CD4-positive, alpha-beta T cell (primary cell): ENCODE results near the gene SCGB3A1. TPM values are rescaled to one million over a fixed set of nuclear protein-coding genes. Genes with fewer than 3 reads are reported as not detected.

Experiments used
- ATAC-seq: fragments of 200-7000 bp; cut with Tn5 transposase; one replicate; pipeline ENCODE4 v1.10.0; 2022; ENCODE audit warnings: mild to moderate bottlenecking; ENCODE audit not compliant: poor library complexity
- CTCF ChIA-PET: fragments of 350-600 bp; sonication (Branson Sonifier 250); formaldehyde crosslinking; loops from one replicate; lab custom pipeline; 2021; ENCODE audit warnings: antibody characterized with exemption, inconsistent platforms; lab: Charles Lee
- POLR2A ChIA-PET: fragments of 350-600 bp; sonication (Branson Sonifier 250); formaldehyde crosslinking; loops from one replicate; lab custom pipeline; 2021; ENCODE audit warnings: antibody characterized with exemption, inconsistent platforms; lab: Charles Lee
- DNase-seq, 14 experiments: peaks; one replicate each; pipeline ENCODE4 v3.0.0-alpha.2; 2013 to 2020; ENCODE audit warnings: mixed read lengths in 2 of 14
- H3K27ac ChIP-seq, 2 donors: one replicate each; pipeline versions ENCODE4 v1.5.1 to v1.7.0; 2013; ENCODE audit warnings: low read length in 2 of 2, low read depth in 1 of 2, mild to moderate bottlenecking in 1 of 2
- H3K27me3 ChIP-seq, 2 experiments: 1 replicate in 1 of 2; 2 replicates in 1 of 2; pipeline versions ENCODE4 v1.6.1 to v1.7.0; 2013; ENCODE audit warnings: low read length in 2 of 2, control low read depth in 1 of 2, mild to moderate bottlenecking in 1 of 2, moderate library complexity in 1 of 2; ENCODE audit not compliant: insufficient read depth in 2 of 2, control insufficient read depth in 1 of 2
- H3K36me3 ChIP-seq: one replicate; pipeline ENCODE4 v1.6.1; 2013; ENCODE audit warnings: low read length, control low read depth; ENCODE audit not compliant: insufficient read depth
- H3K4me1 ChIP-seq: one replicate; pipeline ENCODE4 v1.6.1; 2013; ENCODE audit warnings: low read length, control low read depth; ENCODE audit not compliant: insufficient read depth
- H3K4me3 ChIP-seq: one replicate; pipeline ENCODE4 v1.5.1; 2013; ENCODE audit warnings: mild to moderate bottlenecking, low read length, moderate library complexity
- H3K9me3 ChIP-seq, 2 experiments: 1 replicate in 1 of 2; 2 replicates in 1 of 2; pipeline versions ENCODE4 v1.6.1 to v1.7.0; 2013; ENCODE audit warnings: low read length in 2 of 2, mild to moderate bottlenecking in 2 of 2, control low read depth in 1 of 2, moderate library complexity in 1 of 2; ENCODE audit not compliant: control insufficient read depth in 1 of 2, insufficient read depth in 1 of 2
- H3K27ac Mint-ChIP-seq: one replicate; pipeline ENCODE4 v1.8.0; 2020; ENCODE audit warnings: mixed read lengths
- H3K27me3 Mint-ChIP-seq: one replicate; pipeline ENCODE4 v1.8.0; 2021; ENCODE audit warnings: mixed read lengths
- H3K36me3 Mint-ChIP-seq: one replicate; pipeline ENCODE4 v1.8.0; 2021; ENCODE audit warnings: low read depth, mixed read lengths
- H3K4me1 Mint-ChIP-seq: one replicate; pipeline ENCODE4 v1.8.0; 2021; ENCODE audit warnings: low read depth, mixed read lengths
- H3K4me3 Mint-ChIP-seq: one replicate; pipeline ENCODE4 v1.8.0; 2020; ENCODE audit warnings: mild to moderate bottlenecking, mixed read lengths
- H3K9me3 Mint-ChIP-seq: one replicate; pipeline ENCODE4 v1.8.0; 2020; ENCODE audit warnings: mixed read lengths
- CTCF ChIP-seq: fragments of 200-600 bp; IDR thresholded peaks from one replicate; pipeline ENCODE4 v1.8.0; 2022; ENCODE audit warnings: antibody characterized with exemption, mild to moderate bottlenecking
- intact Hi-C, 2 experiments: fragments of 100-400 bp; cut with DNase I in 1 of 2; cut with micrococcal nuclease in 1 of 2; formaldehyde crosslinking; loops; one replicate each; pipeline versions ENCODE4 v1.15.1 to v1.9.0; 2023 to 2025; cut with DNase I, micrococcal nuclease
- total RNA-seq, 174 experiments: library from RNA in 2 of 174; stranded (reverse) in 2 of 174; gene quantifications; one replicate each; pipeline ENCODE4 v1.2.3 and lab custom pipeline; 2021 to 2026

SCGB3A1 gene
- total RNA-seq, 2 experiments from 2014 or later, result not detected

GRCh38 chr5:180548563-180548962 lies 42.7 kb downstream of the SCGB3A1 start:
- Histone ChIP-seq H3K27me3 (no peaks in the 10 kb centered on the region), H3K9me3 (no peaks in the 10 kb centered on the region), H3K36me3 (peaks cover 35% of the 10 kb centered on the region), H3K4me1 (no peaks in the 10 kb centered on the region), H3K4me3 (no peak overlapping the region), H3K27ac (no peak overlapping the region)
- Mint-ChIP-seq H3K27me3 (no peaks in the 10 kb centered on the region), H3K4me3 (no peak overlapping the region), H3K36me3 (peaks cover 78% of the 10 kb centered on the region), H3K4me1 (peaks cover 12% of the 10 kb centered on the region), H3K27ac (no peak overlapping the region), H3K9me3 (no peaks in the 10 kb centered on the region)
- POLR2A ChIA-PET, result no interaction called here
- no peak for ATAC-seq
- TF ChIP-seq CTCF, result no peak
- intact Hi-C loops, result no loop called here
- no peak for DNase-seq
- CTCF ChIA-PET, result no interaction called here

- H3K4me3 Mint-ChIP-seq, result no peak overlapping the region
- H3K36me3 Mint-ChIP-seq, result peaks cover 71% of the 10 kb centered on the region
- H3K4me3 ChIP-seq, result no peak overlapping the region
- no peak for ATAC-seq
- no peak for DNase-seq
- intact Hi-C loops, result no loop called here
- H3K27me3 Mint-ChIP-seq, result no peaks in the 10 kb centered on the region
- no peak overlapping the region for H3K27ac ChIP-seq
- H3K4me1 ChIP-seq, result no peaks in the 10 kb centered on the region
- no peaks in the 10 kb centered on the region for H3K9me3 Mint-ChIP-seq
- ChIA-PET CTCF (no interaction called here), POLR2A (no interaction called here)
- H3K27ac Mint-ChIP-seq, result no peak overlapping the region
- H3K4me1 Mint-ChIP-seq, result peaks cover 12% of the 10 kb centered on the region
- no peaks in the 10 kb centered on the region for H3K27me3 ChIP-seq
- peaks cover 19% of the 10 kb centered on the region for H3K36me3 ChIP-seq
- H3K9me3 ChIP-seq, result no peaks in the 10 kb centered on the region
- TF ChIP-seq CTCF, result no peak
Measured at GRCh38 chr5:180545248-180545647, 46.1 kb downstream of the SCGB3A1 start.

GRCh38 chr5:180541710-180542109 lies 49.6 kb downstream of the SCGB3A1 start:
- Histone ChIP-seq H3K4me3 (no peak overlapping the region), H3K27ac (no peak overlapping the region), H3K36me3 (peaks cover 14% of the 10 kb centered on the region), H3K27me3 (no peaks in the 10 kb centered on the region), H3K9me3 (no peaks in the 10 kb centered on the region), H3K4me1 (no peaks in the 10 kb centered on the region)
- Mint-ChIP-seq H3K36me3 (peaks cover 75% of the 10 kb centered on the region), H3K4me1 (peaks cover 6% of the 10 kb centered on the region), H3K27me3 (no peaks in the 10 kb centered on the region), H3K9me3 (no peaks in the 10 kb centered on the region), H3K4me3 (no peak overlapping the region), H3K27ac (no peak overlapping the region)
- DNase-seq, result no peak
- ATAC-seq, result no peak
- CTCF ChIA-PET, result no interaction called here
- intact Hi-C loops, result no loop called here
- POLR2A ChIA-PET, result no interaction called here
- TF ChIP-seq CTCF, result no peak

Other genes starting within 250 kb of the SCGB3A1 start
- 1 to 10 TPM; 1.1 to 1.5 TPM for gene GFPT2, start 238.2 kb downstream of the SCGB3A1 start, total RNA-seq
- gene CNOT6, start 97.1 kb downstream of the SCGB3A1 start, total RNA-seq, result 10 to 100 TPM; 12.5 to 13.8 TPM
- gene FLT4, start 58.1 kb upstream of the SCGB3A1 start, total RNA-seq, result 1 to 10 TPM; 2.3 to 2.5 TPM
- gene OR2Y1, start 148.6 kb upstream of the SCGB3A1 start, total RNA-seq, result not detected
- 10 to 100 TPM; 49.0 to 60.2 TPM for gene MGAT1, start 211.3 kb upstream of the SCGB3A1 start, total RNA-seq